H1 (cell line): ENCODE results near the gene ASAP2. TPM values are rescaled to one million over a fixed set of nuclear protein-coding genes. Genes with fewer than 3 reads are reported as not detected.

ENCODE experiments used
- CTCF ChIA-PET: fragments of 300-600 bp; sonication (Branson Sonifier 250); formaldehyde crosslinking; loops from one replicate; lab custom pipeline; 2021; ENCODE audit not compliant: partially characterized antibody; lab: Charles Lee
- POLR2A ChIA-PET: fragments of 300-600 bp; sonication (Branson Sonifier 250); formaldehyde crosslinking; loops from one replicate; lab custom pipeline; 2021; ENCODE audit warnings: inconsistent platforms; ENCODE audit not compliant: partially characterized antibody; lab: Charles Lee
- DNase-seq, 2 experiments: peaks; one replicate each; pipeline versions ENCODE4 v3.0.0 to v3.0.0-alpha.2; 2010 to 2022; ENCODE audit warnings: low spot score in 2 of 2, low read depth in 1 of 2, mixed read lengths in 1 of 2
- FAIRE-seq: peaks from 2 replicates; lab custom pipeline; 2011; peaks lifted over from hg19 to GRCh38; lab: Jason Lieb, UNC
- H2AFZ ChIP-seq: 2 replicates; pipeline ENCODE4 v1.8.1; 2012; ENCODE audit warnings: low read length, inconsistent platforms
- H2AK5ac ChIP-seq: 2 replicates; pipeline ENCODE4 v1.6.1; 2013; ENCODE audit warnings: low read depth, low read length
- H2BK120ac ChIP-seq: replicated peaks from 2 replicates; pipeline ENCODE3; 2013; ENCODE audit warnings: low read depth, low read length, inconsistent platforms
- H2BK12ac ChIP-seq: 2 replicates; pipeline ENCODE4 v1.6.1; 2013; ENCODE audit warnings: low read depth, low read length
- H2BK15ac ChIP-seq: 2 replicates; pipeline ENCODE4 v1.6.1; 2013; ENCODE audit warnings: low read length
- H2BK20ac ChIP-seq: 2 replicates; pipeline ENCODE4 v1.6.1; 2013; ENCODE audit warnings: low read length
- H2BK5ac ChIP-seq: 2 replicates; pipeline ENCODE4 v1.6.1; 2013; ENCODE audit warnings: low read depth, low read length
- H3K14ac ChIP-seq: 2 replicates; pipeline ENCODE4 v1.6.1; 2013; ENCODE audit warnings: inconsistent platforms; ENCODE audit not compliant: insufficient read length
- H3K18ac ChIP-seq: 2 replicates; pipeline ENCODE4 v1.6.1; 2013; ENCODE audit warnings: low read length; ENCODE audit errors: extremely low read depth
- H3K23ac ChIP-seq: 2 replicates; pipeline ENCODE4 v1.6.1; 2013; ENCODE audit warnings: inconsistent platforms; ENCODE audit not compliant: insufficient read length
- H3K23me2 ChIP-seq: 2 replicates; pipeline ENCODE4 v1.6.1; 2013; ENCODE audit warnings: low read depth, low read length
- H3K27ac ChIP-seq: 2 replicates; pipeline ENCODE4 v1.6.1; 2011; ENCODE audit warnings: low read depth, low read length, inconsistent platforms
- H3K27me3 ChIP-seq, 4 experiments: replicated peaks in 1 of 4; 1 replicate in 1 of 4; 2 replicates in 3 of 4; pipeline versions ENCODE4 v1.6.1 to v1.8.1; 2011 to 2013; ENCODE audit warnings: low read length in 3 of 4, mild to moderate bottlenecking in 3 of 4, inconsistent platforms in 2 of 4, mixed read lengths in 2 of 4, moderate library complexity in 1 of 4; ENCODE audit not compliant: control insufficient read depth in 3 of 4, insufficient read depth in 3 of 4; ENCODE audit errors: extremely low read depth in 1 of 4
- H3K36me3 ChIP-seq, 4 experiments: 2 replicates each; pipeline versions ENCODE4 v1.6.1 to v1.8.1; 2011 to 2013; ENCODE audit warnings: mild to moderate bottlenecking in 4 of 4, low read length in 3 of 4, moderate library complexity in 2 of 4, control low read depth in 1 of 4, inconsistent platforms in 1 of 4; ENCODE audit not compliant: insufficient read depth in 4 of 4, control insufficient read depth in 2 of 4
- H3K4ac ChIP-seq: replicated peaks from 2 replicates; pipeline ENCODE3; 2013; ENCODE audit warnings: low read length, low read depth, mixed read lengths, inconsistent platforms; ENCODE audit not compliant: insufficient read length
- H3K4me1 ChIP-seq, 4 experiments: replicated peaks in 1 of 4; 1 replicate in 1 of 4; 2 replicates in 3 of 4; pipeline versions ENCODE4 v1.6.1 to v1.8.1; 2011 to 2013; ENCODE audit warnings: low read length in 3 of 4, inconsistent platforms in 2 of 4, mixed read lengths in 1 of 4; ENCODE audit not compliant: insufficient read depth in 4 of 4, control insufficient read depth in 3 of 4
- H3K4me2 ChIP-seq, 2 experiments: 2 replicates each; pipeline versions ENCODE4 v1.6.1 to v1.8.1; 2011 to 2013; ENCODE audit warnings: low read depth in 2 of 2, low read length in 2 of 2, control low read depth in 1 of 2, inconsistent platforms in 1 of 2, mild to moderate bottlenecking in 1 of 2; ENCODE audit not compliant: insufficient read depth in 1 of 2
- H3K4me3 ChIP-seq, 4 experiments: fragments of 200-600, 300-600 bp in 1 of 4; sonication (generic), shearing (Covaris generic), sonication (Bioruptor Twin) in 1 of 4; 2 replicates each; pipeline versions ENCODE4 v1.5.1 to v1.8.1; 2011 to 2016; ENCODE audit warnings: low read length in 4 of 4, low read depth in 3 of 4, control low read depth in 2 of 4, inconsistent platforms in 2 of 4, mild to moderate bottlenecking in 2 of 4, mixed read lengths in 1 of 4, moderate library complexity in 1 of 4; ENCODE audit not compliant: insufficient read depth in 2 of 4; ENCODE audit errors: extremely low read depth in 1 of 4
- H3K56ac ChIP-seq: replicated peaks from 2 replicates; pipeline ENCODE3; 2013; ENCODE audit warnings: low read depth, mild to moderate bottlenecking, mixed read lengths, low read length, inconsistent platforms; ENCODE audit not compliant: insufficient read length
- H3K79me1 ChIP-seq: 2 replicates; pipeline ENCODE4 v1.6.1; 2013; ENCODE audit warnings: low read depth, low read length, control low read depth
- H3K79me2 ChIP-seq, 2 experiments: 2 replicates each; pipeline versions ENCODE4 v1.6.1 to v1.8.1; 2012 to 2013; ENCODE audit warnings: low read length in 2 of 2, mild to moderate bottlenecking in 2 of 2, inconsistent platforms in 1 of 2; ENCODE audit not compliant: insufficient read depth in 2 of 2, control insufficient read depth in 1 of 2
- H3K9ac ChIP-seq, 4 experiments: replicated peaks in 1 of 4; 1 replicate in 1 of 4; 2 replicates in 3 of 4; pipeline versions ENCODE4 v1.6.1 to v1.8.1; 2011 to 2013; ENCODE audit warnings: low read depth in 3 of 4, low read length in 3 of 4, control low read depth in 2 of 4, mild to moderate bottlenecking in 2 of 4, moderate library complexity in 2 of 4, inconsistent platforms in 1 of 4; ENCODE audit errors: extremely low read depth in 1 of 4
- H3K9me3 ChIP-seq, 2 experiments: 2 replicates each; pipeline versions ENCODE4 v1.6.1 to v1.8.1; 2012 to 2013; ENCODE audit warnings: mild to moderate bottlenecking in 2 of 2, moderate library complexity in 2 of 2, control low read depth in 1 of 2, inconsistent platforms in 1 of 2, low read depth in 1 of 2, low read length in 1 of 2, mixed read lengths in 1 of 2; ENCODE audit not compliant: insufficient read depth in 2 of 2
- H4K20me1 ChIP-seq, 2 experiments: replicated peaks in 1 of 2; 2 replicates each; pipeline versions ENCODE3 to v1.8.1; 2011 to 2013; ENCODE audit warnings: inconsistent platforms in 2 of 2, low read length in 2 of 2, mild to moderate bottlenecking in 1 of 2; ENCODE audit not compliant: insufficient read depth in 2 of 2, control insufficient read depth in 1 of 2
- H4K5ac ChIP-seq: 2 replicates; pipeline ENCODE4 v1.6.1; 2013; ENCODE audit warnings: low read length, low read depth, mixed read lengths, inconsistent platforms; ENCODE audit not compliant: insufficient read length
- H4K8ac ChIP-seq: 2 replicates; pipeline ENCODE4 v1.8.0; 2013; ENCODE audit warnings: mild to moderate bottlenecking, moderate library complexity, low read length, inconsistent platforms; ENCODE audit not compliant: insufficient read depth; ENCODE audit errors: extremely low read depth
- H4K91ac ChIP-seq: replicated peaks from 2 replicates; pipeline ENCODE3; 2013; ENCODE audit warnings: low read length, mixed read lengths, inconsistent platforms; ENCODE audit not compliant: insufficient read length
- ATF3 ChIP-seq: IDR thresholded peaks from 2 replicates; pipeline ENCODE4 v1.6.1; 2011; ENCODE audit warnings: low read depth, mild to moderate bottlenecking, low read length; ENCODE audit not compliant: insufficient read depth
- BRCA1 ChIP-seq: IDR thresholded peaks from 2 replicates; pipeline ENCODE4 v1.6.1; 2012; ENCODE audit warnings: low read depth, low read length, improper control_type of control experiment
- CTBP2 ChIP-seq: IDR thresholded peaks from 2 replicates; pipeline ENCODE4 v1.7.0; 2011; ENCODE audit warnings: borderline replicate concordance, mild to moderate bottlenecking, moderate library complexity, mixed read lengths, low read length; ENCODE audit not compliant: insufficient read depth, insufficient read length
- POU5F1 ChIP-seq: IDR thresholded peaks from 2 replicates; pipeline ENCODE4 v1.6.1; 2011; ENCODE audit warnings: low read depth, mild to moderate bottlenecking, low read length, moderate library complexity
- SIRT6 ChIP-seq: IDR thresholded peaks from one replicate; pipeline ENCODE4 v1.7.1; 2012; ENCODE audit warnings: low read length, inconsistent platforms
- SP2 ChIP-seq: IDR thresholded peaks from 2 replicates; pipeline ENCODE4 v1.6.1; 2012; ENCODE audit warnings: mild to moderate bottlenecking, low read length, inconsistent platforms
- WGBS, 2 experiments: shearing (Covaris generic) in 1 of 2; methylation state at CpG; one replicate each; pipeline versions ENCODE4 v1.1.6 to v1.1.7; 2013 to 2015; ENCODE audit warnings: low lambda C conversion rate in 2 of 2, mixed read lengths in 2 of 2, inconsistent platforms in 1 of 2, low coverage in 1 of 2, missing lambda C conversion rate in 1 of 2; ENCODE audit not compliant: insufficient replicate concordance in 2 of 2, insufficient coverage in 1 of 2, insufficient read length in 1 of 2; ENCODE audit errors: extremely low coverage in 1 of 2, missing lambda C conversion rate in 1 of 2; 5-methylcytosine and 5-hydroxymethylcytosine counted together
- polyA plus RNA-seq, 7 experiments: library from polyadenylated mRNA; depleted of rRNA in 3 of 7; stranded (reverse) in 5 of 7; unstranded in 2 of 7; fragments of >200 nt in 5 of 7; fragments of 200-250 nt in 2 of 7; gene quantifications; 1 replicate in 5 of 7; 2 replicates in 1 of 7; 4 replicates in 1 of 7; pipeline versions ENCODE4 v1.2.1 to v1.2.3, GENCODE V29; 2011 to 2013; ENCODE audit warnings: missing spikeins in 2 of 7, mixed read lengths in 2 of 7
- total RNA-seq: library from RNA; stranded (reverse); fragmentation: NEBNext Ultra II Directional; extraction: Animal tissue kit (Norgen Biotek cat#: 25700); gene quantifications from 2 replicates; pipeline ENCODE4 v1.2.1, GENCODE V29; 2021
- TF ChIP-seq, protein P1 (sequence below), 3 experiments: IDR thresholded peaks; 1 replicate in 2 of 3; 2 replicates in 1 of 3; pipeline versions ENCODE4 v1.5.1 to v1.6.1; 2011; ENCODE audit warnings: low read length in 3 of 3, mild to moderate bottlenecking in 3 of 3, inconsistent platforms in 2 of 3, low read depth in 1 of 3, moderate library complexity in 1 of 3; ENCODE audit not compliant: insufficient read depth in 1 of 3; ENCODE audit errors: control extremely low read depth in 1 of 3

Gene ASAP2
- total and polyA plus RNA-seq, 2 of the 8 experiments (the other 6 are each of a cell fraction or from before 2014, with no cell fraction given), result 10.2 to 18.7 TPM

DNA sequence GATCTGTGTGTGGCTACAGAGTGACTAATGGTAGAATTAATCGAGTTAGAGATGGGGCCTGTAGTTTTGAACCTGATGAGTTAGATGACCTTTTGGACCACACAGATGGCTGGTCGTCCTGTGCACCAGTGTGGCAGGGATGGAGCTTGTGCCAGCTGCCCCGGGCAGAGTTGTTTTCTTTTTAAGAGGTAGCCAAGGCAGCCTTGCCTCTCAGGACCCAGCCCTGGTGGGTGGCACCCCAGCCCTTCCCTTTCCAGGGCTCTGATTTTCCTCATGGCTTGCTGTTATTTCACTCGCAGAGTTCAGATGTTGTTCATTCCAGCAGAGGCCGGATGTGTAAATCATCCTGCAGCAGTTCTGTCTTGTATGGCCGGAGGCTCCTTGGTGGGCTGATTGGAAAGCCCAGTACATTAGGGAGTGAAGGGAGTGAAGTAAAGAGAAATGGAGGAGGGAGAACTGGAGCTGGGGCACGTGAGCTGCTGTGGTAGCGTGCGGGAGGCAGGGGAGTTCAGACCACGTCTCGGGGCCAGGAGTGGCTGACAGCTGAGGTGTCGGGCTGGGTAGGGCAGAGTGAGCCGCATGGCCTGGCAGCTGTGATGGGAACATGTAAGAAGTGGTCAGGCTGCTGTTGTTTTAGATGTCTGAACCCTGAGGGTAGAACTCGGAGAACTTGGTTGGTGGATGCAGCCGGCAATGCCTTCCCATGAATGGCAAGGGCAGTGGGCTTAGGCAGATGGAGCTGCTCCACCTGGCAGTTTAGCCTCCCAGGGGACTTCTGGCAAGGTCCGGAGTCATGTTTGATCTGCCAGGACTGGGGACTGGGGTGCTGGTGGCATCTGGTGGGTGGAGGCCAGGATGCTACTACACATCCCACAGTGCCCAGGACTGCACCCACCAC, 28.8 kb downstream of the ASAP2 start:
- peak overlapping the region; percentile 77; the same call in 1 of the 2 replicates for H2AK5ac ChIP-seq
- peaks cover 9 to 11% of the 10 kb centered on the region in 2 experiments for H4K20me1 ChIP-seq
- H3K36me3 ChIP-seq, result no peaks in the 10 kb centered on the region
- no peak overlapping the region for H3K4ac ChIP-seq
- peaks cover 8% of the 10 kb centered on the region; the same call in 1 of the 2 replicates for H3K79me1 ChIP-seq
- H3K23ac ChIP-seq, result no peak overlapping the region
- H2BK12ac ChIP-seq, result 0 out of 2 replicates have a peak overlapping the region, but pooled peaks have one; percentile 42
- no peak overlapping the region for H3K56ac ChIP-seq
- H3K4me2 ChIP-seq, result no peak overlapping the region
- 88% methylated on average over 16 of the region's 16 CpGs; no CpG with 5 or more reads in 1 of the 2 experiments for WGBS, 2 experiments
- peaks cover 0 to 63% of the 10 kb centered on the region in 2 experiments; a peak in 2 of 4 replicates for H3K79me2 ChIP-seq
- H3K23me2 ChIP-seq, result no peaks in the 10 kb centered on the region
- H3K27ac ChIP-seq, result no peak overlapping the region
- DNase-seq (no peak), FAIRE-seq (no peak)
- peak overlapping the region; percentile 34; the same call in 1 of the 2 replicates for H2BK15ac ChIP-seq
- H3K9me3 ChIP-seq, result no peaks in the 10 kb centered on the region
- ChIA-PET POLR2A (interaction anchor here (1.3 to 1.6 kb wide), 2 partner anchors 23 to 28 kb away, joined by 3 to 4 read pairs; partner anchors contain the start of gene ASAP2), CTCF (interaction anchor here (0.6 to 2.2 kb wide), 8 partner anchors 10 to 329 kb away, joined by 3 to 6 read pairs (median 4); no protein-coding TSS in a partner anchor)
- H4K5ac ChIP-seq, result no peak overlapping the region
- H3K4me1 ChIP-seq, result peaks cover 0 to 2% (median 0%) of the 10 kb centered on the region in 4 experiments; a peak in 2 of 7 replicates
- H2AFZ ChIP-seq, result no peak overlapping the region
- H2BK5ac ChIP-seq, result no peak overlapping the region
- peak overlapping the region; percentile 51; the same call in 1 of the 2 replicates for H4K8ac ChIP-seq
- H3K14ac ChIP-seq, result no peak overlapping the region
- H2BK20ac ChIP-seq, result no peak overlapping the region
- 0 out of 2 replicates have a peak overlapping the region, but pooled peaks have one; percentile 41 for H3K18ac ChIP-seq
- H3K4me3 ChIP-seq, result no peak overlapping the region
- H2BK120ac ChIP-seq, result no peak overlapping the region
- no peak overlapping the region for H3K9ac ChIP-seq
- no peak overlapping the region for H4K91ac ChIP-seq
- no peaks in the 10 kb centered on the region; a peak in 1 of 7 replicates for H3K27me3 ChIP-seq
- TF ChIP-seq ATF3 (no peak), CTBP2 (no peak), SP2 (no peak), BRCA1 (no peak), POU5F1 (no peak), SIRT6 (no peak)
- TF ChIP-seq, protein P1, sequence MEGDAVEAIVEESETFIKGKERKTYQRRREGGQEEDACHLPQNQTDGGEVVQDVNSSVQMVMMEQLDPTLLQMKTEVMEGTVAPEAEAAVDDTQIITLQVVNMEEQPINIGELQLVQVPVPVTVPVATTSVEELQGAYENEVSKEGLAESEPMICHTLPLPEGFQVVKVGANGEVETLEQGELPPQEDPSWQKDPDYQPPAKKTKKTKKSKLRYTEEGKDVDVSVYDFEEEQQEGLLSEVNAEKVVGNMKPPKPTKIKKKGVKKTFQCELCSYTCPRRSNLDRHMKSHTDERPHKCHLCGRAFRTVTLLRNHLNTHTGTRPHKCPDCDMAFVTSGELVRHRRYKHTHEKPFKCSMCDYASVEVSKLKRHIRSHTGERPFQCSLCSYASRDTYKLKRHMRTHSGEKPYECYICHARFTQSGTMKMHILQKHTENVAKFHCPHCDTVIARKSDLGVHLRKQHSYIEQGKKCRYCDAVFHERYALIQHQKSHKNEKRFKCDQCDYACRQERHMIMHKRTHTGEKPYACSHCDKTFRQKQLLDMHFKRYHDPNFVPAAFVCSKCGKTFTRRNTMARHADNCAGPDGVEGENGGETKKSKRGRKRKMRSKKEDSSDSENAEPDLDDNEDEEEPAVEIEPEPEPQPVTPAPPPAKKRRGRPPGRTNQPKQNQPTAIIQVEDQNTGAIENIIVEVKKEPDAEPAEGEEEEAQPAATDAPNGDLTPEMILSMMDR (IDR thresholded peaks at IDR 0.05; ENCODE audit: control extremely low read depth in 1 of 3, insufficient read depth in 1 of 3, low read depth in 1 of 3, low read length in 3 of 3), result no peak
